NCI-H69 (cell line): ENCODE measurements around the gene IPPK.
A peak's percentile ranks its signal among the peaks of the same experiment; 100 is the strongest.

Source experiments
- DNase-seq: peaks from one replicate; lab custom pipeline; 2025; lab: John Stamatoyannopoulos, UW

Gene IPPK

DNA sequence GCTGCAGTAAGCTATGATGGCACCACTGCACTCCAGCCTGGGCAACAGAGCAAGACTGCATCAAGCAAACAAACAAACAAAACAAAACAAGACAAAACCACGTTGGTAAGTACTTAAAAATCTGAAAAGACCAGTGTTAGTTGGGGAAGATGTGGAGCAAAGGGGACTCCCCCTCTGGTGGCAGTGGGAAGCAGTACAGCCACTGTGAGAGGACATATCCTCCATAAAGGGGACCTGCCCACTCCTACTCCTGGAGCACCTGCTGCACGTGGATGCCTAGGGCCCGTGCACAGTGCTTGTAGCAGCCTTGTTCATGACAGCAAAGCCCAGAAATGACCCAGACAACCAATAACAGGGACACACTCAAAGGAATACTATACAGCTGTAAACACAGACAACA, 17.0 kb upstream of the IPPK start:
- peak; percentile 32 for DNase-seq

DNA sequence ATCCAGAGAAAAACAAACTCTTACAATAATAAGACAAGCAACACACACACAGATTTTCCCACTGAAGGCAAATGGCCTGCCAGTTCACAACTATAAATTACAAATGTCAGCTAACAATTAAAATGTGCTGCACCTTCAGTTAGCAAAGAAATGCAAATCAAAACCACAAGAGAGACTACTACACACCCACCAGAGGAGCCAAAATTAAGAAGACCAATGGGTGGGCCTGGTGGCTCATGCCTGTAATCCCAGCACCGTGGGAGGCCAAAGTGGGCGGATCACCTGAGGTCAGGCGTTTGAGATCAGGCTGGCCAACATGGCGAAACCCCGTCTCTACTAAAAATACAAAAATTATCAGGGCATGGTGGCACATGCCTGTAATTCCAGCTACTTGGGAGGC, 15.1 kb upstream of the IPPK start:
- DNase-seq = no peak

DNA sequence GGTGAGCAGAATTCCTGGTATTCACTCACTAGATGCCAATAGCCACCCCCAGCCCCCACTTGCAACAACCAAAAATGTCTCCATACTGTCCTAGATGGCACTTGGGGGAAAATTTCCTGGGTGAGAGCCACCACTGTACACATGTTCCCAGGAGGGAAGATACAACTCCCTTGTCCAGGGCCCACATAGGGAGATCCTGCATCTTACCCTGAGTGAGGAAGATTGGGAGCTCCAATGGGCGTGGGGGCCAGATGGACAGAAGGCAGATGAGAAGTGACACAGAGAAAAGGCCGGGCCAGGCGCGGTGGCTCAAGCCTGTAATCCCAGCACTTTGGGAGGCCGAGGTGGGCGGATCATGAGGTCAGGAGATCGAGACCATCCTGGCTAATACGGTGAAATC, 12.3 kb upstream of the IPPK start:
- no peak for DNase-seq

DNA sequence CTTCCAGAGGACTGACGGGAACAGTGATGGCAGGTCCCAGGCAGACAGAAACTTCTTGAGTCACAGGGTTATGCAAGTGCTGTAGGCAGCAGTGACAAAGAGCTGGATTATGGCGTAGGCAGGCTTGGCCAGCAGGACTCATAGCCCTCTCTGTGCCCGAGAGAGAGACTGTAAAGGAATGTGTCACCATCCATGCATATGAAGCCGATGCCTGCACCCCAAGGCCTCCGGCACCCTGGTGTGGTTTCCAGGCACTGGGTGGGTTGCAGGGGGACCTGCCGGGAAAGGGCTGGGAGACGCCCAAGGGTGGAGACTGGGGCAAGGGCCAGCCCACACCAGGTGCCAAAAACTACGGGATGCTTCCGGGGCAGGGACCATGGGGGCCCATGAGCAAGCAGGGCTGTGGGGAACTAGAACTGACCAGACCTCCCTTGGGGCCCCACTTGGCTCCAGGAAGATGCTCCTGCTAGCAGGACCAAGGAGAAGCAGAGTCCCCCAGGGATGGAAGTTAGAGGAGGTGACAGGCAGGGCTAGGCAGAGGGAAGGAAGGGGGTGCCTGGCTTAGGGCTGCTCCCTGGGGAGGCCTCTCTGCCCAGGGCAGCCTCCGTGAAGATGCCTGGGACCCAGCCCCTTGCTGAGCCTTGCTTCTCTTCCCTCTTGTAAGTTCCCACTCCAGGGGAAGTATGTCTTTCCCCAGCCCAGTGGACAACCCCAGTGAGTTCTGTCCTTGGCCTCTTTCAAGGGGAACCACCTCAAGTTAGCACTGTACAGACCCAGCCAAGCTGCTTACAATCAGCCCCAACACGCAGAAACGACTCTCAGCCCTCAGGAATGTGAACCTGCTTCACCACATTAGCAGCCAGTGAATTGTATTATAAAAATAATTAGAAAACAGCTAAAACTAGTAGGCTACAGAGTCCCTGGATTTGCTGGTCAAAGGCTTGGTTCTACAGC, 10.5 kb upstream of the IPPK start:
- DNase-seq = no peak

DNA sequence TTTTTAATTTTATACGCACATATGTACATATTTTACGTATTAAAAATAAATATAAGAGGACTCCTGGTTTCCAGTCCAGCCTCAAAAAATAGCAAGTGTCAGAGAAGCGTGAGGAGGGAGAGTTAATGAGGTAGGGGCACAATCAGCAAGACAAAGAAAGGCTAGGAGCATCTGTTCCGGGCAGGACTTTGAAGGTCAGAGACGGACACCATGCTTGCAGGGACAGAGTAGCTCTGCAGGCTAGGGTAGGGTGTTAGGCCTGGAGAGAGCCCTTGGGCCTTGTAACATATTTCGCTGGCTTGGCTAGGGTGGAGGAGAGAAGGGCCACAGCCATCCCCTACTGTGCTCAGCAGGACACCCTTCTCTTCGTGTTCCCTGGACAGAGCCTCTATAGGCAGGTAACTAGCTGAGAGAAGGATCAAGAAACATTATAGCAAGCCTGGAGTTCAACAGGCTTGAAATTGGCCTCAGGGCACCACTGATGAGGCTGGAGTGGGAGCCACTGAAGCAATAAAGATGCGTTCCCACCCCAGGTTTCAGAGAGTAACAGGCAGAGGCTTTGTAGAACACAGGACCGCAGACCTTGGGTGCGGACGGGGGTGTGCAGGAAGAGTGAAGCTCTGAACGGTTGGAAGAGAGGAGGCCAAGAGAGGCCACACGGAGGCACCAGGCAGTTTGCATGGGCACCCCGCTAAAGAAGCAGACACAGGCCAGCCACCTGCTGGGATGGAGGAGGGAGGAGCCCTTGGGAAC, 9.7 kb upstream of the IPPK start:
- no peak for DNase-seq

DNA sequence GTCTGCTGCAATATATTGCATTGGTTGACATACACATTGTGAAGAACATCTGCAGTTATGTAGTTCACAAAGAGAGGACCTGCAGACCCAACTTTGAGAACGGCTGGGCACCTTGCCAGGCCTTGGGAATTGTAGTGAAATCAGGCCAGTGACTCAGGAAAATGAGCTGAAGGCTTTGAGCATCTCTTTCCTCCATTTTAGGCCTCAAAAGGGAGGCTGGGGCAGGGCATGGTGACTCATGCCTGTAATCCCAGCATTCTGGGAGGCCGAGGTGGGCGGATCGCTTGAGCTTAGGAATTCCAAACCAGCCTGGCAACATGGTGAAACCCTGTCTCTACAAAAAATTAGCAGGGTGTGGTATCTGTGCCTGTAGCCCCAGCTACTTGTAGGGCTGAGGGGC, 1.4 kb upstream of the IPPK start:
- peak; percentile 48 for DNase-seq

DNA sequence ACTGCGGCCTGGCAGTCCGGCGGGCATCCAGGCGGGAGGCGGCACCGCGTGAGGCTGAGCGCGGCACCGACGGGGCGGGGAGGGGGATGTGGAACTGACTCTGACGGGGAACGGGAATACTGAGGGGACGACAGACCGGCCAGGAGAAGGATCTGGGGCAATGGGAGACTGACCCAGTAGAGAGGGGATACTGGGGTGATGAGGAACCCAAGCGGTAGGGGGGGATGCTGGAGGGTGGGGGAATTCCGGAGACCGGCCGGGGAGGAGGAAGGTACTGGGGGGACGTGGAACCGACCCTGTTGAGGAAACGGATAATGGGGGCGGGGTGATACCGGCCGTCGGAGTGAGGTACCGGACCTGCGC, 423 bp downstream of the IPPK start:
- peak; percentile 52 for DNase-seq

DNA sequence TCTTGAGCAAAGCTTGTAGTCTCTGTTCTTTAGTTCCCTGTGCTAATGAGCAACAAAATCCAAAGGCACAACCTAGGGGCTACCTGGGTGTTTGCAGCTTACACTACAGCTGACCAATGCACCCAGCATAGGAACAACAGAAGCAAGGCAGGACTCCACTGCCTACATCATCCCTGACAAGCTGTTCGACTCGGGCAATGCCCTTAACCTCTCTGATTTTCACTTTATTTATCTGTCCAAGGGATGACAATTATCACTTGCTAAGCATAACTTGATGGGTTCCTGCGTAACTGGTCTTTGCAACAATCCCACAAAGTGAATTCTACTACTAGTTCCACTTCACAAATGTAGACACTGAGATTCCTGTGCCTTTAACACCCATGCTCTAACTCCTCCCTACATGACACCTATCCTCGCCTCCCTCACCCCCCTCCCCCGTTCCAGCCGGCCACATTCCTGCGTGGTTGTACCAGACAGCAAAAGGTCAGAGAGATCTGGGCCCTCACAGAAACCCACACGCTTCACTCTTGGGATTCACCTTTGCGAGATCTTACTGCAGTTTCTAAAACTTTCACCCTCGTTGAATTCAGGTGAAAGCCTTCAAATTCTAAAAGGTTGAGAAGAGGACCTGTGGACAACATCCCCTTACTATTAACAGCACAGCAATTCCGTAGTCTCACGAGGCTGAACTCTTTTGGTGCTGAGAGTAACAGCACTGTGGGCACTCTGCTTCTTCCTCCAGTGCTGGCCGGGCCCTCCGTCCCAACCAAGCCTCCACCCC, 995 bp downstream of the IPPK start:
- DNase-seq = peak; percentile 32

DNA sequence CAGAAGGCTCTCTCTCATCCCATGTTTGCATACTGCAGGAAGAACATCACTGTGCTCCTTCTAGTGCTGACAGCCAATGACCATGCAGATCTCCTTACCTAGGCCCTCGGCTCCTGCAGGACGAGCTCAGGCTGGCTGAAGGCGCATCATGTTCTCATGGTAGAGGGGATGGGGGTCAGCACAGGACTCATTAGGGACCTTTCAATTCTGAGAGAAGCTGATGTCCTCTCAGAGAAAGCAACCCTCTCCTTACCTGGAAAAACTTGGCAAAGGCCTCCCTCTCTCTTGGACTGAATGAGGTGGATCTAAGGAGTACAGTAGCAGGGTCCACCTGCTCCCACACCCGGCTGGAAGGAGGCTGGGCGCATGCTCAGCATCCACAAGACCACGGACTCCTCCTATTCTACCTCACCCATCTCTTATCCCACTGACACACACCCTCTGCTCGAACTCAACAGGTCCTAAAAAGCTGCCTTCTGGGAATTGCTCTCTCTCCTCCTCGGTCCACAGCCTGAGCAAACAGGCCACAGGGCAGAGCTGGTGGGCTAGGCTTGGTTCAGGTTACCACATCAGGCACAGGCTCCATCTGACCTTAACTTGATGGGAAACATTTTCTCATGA, 2.9 kb downstream of the IPPK start:
- DNase-seq = no peak

DNA sequence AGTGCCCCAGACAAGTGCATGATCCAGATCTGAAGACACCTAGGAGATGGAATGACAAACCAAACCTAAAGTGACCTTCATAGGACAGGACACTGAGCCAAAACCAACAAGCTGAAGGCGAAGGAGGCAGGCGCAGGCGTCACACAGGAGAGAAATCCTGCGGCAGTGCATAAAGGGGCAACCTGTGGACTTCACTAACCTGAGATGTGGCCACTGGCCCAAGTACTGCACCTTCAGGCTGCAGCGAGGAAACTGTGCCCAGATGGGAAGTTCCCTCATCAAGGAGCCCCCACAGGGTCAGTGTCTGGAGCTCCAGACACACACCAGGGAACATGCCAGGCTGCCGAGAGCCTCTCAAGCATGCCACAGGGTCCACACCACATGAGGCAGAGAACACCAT, 3.7 kb downstream of the IPPK start:
- no peak for DNase-seq

DNA sequence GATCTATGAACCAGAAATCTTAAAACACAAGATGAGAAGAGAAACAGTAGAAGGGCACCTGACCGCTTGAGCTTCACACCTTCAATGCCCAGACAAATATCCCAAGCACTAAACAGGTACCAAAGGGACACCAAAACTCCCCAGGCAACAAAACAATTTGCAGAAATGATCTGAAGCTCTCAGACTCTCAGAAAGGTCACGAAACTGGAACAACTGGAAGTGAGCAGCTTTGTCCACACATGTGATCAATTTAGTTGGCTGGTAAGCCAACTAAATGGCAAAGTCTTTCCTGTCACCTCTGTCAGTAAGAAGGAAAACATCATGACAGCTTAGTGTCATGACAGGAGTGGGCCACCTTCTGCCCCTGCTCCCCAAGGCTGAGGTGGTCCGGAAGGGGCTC, 4.1 kb downstream of the IPPK start:
- no peak for DNase-seq

DNA sequence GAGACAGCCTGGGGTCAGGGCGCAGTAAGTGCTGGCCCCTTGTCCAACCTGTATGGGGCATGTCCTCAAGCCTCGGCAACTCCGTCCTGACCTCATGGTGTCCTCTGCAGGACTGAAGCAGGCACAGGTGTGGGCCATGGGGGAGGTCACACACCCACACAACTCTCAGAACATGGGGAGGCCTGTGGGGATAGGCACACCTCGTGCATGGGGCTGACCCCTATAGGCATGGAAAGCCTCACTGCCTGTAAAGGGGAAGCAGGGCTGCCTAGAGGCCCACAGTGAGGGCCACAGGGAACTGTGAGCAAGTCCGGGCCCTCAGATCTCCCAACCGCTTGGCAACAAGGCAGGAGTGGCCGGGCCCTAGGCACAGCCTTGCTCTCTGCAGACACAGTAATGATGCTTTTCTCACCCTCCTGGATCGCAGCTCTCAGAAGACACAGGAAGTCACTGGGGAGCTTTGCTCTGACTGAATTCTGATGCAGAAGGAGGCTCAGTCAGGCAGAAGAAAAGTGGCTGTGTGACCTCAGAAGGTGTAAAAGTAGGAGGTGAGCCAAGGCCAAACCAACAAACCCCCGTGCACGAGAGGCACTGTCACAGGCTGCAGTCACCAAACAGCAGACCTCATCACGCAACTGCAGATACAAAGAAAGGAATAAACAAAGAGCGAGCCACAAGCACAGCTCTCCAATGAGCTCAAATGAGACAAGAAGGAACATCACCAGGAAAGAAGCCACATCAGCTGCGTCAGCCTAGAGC, 5.4 kb downstream of the IPPK start:
- DNase-seq = no peak

DNA sequence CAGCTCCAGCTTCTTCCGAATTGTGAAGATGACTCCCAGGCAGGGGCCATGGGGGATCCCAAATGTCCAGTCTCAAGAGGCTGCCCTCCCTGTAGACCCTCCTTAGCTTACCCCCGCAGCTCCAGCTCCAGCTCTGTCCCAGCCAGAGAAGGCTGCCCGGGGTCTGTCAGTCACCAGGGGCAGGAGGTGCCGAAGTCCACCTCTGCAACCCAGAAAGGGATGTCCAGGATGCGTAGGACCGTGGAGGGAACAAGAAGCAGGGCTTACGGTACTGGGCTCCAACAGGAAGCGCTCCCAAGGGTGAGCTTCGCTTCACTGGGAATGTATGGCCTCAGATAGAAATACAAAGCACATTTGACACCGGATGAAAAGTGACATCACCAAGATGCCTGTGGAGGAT, 6.0 kb downstream of the IPPK start:
- DNase-seq = peak; percentile 18

DNA sequence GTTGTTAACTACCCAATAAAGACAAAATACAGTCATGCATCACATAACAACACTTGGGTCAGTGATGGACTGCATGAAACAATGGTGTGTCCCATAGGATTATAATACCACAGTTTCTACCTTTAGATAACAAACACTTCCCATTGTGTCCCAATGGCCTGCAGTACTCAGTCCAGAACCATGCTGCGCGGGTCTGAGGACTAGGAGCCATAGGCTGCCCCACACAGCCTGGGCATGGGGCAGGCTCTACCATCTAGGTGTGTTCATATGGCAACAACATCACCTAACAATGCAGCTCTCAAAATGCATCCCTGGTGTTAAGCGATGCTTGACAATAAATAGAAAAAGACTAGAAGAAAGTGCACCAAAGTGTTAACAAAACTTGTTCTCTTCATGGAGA, 6.8 kb downstream of the IPPK start:
- DNase-seq = no peak

DNA sequence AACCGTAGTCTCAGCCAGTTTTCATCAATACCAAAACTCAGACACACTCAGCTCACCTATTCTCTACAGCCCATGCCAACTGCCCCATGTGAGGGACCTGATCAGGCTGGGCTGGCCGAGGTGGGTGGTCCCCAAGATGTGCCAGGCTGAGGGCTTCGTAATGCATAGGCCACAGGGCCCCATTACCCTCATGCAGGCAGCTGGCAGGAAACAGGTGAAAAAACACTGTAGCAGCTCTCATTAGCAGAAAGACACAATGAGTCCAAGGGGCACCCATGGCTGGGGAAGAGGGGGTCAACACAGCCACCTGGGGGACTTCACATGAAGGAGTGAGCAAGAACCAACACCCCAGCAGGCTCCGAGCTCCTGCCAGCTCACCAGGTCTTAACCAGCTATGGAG, 8.2 kb downstream of the IPPK start:
- DNase-seq = peak; percentile 42

DNA sequence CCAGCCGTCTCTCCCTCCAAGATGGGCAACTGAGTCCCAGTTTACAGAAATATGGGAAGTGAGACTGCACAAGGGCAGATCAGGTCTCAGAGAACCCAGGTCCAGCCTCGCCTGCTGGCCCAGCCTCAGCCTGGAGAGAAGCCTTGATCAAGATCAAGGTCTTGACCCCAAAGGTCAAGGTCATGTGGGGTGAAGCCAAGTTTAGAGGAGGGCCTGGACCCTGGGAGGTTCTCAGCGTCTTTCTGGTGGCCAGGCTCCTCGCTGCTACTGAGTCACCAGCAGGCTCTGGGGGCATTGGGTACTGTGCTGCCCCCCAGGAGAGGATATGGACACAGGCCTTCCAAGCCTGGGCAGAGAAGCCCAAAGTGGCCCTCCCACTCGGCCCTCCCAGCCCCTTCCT, 8.8 kb downstream of the IPPK start:
- no peak for DNase-seq

DNA sequence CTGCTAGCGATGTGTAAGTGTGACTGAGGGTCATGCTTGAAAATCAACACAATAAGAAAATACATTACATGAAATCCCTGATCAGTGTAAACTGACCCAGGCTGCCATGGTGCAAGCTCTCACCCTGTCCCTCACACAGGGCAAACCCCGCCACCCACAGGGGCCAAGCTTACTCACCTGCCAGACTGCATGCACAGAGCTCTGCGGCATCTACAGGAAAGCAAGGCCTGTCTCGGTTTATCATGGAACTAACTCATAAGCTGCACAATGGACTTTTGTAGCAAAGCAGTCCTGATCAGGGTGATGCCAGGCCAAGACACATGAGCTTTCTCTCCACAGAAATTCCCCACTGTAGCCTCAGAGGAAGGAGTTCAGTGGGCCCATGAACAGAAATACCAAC, 9.7 kb downstream of the IPPK start:
- DNase-seq = no peak

DNA sequence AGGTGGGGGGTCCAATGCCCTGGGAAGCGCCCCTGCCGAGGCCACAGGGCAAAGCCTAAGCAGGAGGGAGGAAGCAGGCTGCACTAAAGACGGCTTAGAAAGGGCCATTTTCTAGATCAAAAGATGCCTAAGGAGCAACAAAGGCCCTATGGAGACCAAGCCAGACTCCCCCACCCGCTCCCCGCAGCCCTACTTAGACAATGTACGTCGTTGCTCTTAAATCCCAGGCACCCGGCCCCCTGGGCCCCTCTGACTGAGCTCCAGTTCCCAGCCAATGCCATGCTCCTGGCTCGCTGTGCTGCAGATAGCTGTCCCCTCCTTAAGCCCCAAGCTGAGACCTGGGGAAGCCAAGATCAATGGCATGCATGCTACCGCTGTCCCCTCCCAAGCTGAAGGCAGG, 10.3 kb downstream of the IPPK start:
- no peak for DNase-seq

DNA sequence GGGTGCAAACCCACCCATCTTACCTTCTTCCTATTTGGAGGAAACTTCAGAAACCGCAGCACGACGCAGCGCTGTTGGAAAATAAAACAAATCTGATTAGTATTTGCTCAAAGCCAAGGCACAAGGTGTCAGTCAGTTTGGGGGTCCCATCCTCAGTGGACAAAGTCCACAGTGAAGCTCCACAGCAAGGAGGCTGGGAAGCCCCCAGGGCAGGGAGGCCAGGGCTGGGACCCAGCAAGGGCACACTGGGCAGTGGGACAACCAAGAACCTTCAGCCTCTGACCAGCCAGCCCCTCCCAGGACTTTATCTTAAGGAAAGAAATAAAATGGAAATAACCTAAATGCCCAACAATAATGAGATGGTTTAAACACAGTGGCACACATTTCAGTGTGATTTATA, 11.3 kb downstream of the IPPK start:
- no peak for DNase-seq

DNA sequence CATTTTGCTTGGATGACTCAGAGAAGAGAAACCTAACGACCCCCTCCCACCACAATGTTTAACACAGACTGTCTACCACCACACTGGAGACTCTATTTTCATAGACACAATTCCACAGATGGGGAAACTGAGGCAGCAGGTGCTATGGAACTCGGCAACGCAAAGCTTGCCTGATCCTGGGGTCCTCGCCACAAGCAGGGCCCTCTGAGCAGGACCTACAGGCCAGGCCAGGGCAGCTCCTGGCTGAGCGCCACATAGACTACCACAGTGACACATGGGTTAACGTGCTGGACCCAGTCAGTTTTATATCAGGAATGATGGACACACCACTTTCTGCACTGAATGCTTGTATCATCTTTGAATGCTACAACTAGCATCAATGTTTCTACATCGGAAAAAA, 11.8 kb downstream of the IPPK start:
- no peak for DNase-seq

DNA sequence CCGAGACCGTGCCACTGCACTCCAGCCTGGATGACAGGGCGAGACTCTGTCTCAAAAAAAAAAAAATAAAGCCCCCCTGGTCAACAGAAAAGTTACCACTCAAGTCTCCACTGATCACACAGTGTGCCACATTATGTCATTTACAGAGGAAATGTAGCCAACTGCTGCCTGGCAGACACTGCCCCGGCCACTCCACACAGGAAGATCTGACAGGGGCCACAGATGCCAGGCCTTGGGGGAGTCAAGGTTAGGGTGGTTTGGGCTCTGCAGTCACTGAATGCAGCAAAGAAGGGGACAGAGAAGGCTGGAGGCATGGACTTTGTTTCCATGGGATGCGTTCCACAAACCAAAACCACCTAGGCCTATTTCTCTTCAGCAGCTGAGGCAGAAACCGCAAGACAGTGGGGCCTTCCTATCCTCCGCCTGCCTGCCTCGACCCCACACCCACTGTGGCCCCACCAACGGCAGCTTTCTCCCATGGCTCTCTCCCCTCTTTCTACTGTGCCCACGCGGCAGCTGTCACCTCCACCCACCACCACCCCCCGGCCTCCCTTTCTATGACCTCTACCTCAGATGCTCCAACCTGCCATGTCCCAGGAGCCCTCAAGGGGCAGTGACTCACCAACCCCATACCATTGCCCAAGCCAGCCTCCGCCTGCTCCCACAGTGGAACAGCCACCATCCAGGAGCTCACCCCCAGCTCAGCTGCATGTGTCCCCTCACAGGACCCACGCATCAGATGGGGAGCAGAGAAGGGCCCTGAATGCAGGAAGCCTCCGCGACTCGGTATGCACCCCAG, 12.4 kb downstream of the IPPK start:
- no peak for DNase-seq
